ENCODE results near the gene PCDHA1.

The PCDHA1 gene

DNA sequence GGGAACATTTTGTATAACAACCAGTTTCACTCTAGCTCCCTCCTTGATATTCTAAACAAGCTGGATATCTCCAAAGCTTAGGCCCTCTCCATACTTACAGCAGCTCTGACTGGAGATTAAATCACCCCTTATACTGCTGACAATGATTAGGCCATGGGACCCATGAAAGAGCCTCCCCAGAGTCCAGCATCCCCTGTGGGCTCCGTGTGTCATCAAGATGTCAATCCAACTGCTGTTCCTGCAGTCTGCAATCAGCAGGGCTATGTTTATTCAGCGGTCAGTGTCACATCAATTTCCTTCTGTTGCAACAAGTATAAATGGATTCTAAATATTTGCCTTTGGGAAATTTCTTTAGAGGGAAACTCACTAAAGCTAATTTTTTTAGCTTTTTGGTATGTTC is 206.9 kb downstream of the PCDHA1 start:
- H3K4me3 ChIP-seq (ENCODE audit: low read depth, low read length), result no peak overlapping the region
- DNase-seq (ENCODE audit: low read depth), result no peak
- TF ChIP-seq, protein P1, sequence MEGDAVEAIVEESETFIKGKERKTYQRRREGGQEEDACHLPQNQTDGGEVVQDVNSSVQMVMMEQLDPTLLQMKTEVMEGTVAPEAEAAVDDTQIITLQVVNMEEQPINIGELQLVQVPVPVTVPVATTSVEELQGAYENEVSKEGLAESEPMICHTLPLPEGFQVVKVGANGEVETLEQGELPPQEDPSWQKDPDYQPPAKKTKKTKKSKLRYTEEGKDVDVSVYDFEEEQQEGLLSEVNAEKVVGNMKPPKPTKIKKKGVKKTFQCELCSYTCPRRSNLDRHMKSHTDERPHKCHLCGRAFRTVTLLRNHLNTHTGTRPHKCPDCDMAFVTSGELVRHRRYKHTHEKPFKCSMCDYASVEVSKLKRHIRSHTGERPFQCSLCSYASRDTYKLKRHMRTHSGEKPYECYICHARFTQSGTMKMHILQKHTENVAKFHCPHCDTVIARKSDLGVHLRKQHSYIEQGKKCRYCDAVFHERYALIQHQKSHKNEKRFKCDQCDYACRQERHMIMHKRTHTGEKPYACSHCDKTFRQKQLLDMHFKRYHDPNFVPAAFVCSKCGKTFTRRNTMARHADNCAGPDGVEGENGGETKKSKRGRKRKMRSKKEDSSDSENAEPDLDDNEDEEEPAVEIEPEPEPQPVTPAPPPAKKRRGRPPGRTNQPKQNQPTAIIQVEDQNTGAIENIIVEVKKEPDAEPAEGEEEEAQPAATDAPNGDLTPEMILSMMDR (conservative IDR thresholded peaks at IDR 0.05; ENCODE audit: low read depth, low read length), result no peak

DNA sequence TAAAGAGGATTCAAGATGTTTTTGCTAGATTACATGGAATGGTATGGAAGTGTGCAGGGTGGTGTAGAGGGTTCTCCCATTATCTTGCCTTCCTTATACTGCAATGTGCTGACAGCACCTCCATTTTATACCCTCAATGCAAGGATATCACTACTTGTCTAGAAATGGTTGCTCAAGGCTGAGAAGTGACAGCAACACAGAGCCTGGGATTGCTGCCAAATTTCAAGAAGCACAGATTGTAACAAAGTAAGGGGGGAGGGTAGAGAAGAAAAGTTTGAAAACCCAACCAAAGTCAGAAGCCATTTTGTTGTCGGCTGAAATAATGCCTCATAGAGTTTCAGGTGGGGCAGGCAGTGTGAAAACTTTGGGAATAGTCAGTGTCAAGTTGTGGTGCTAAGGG is 210.1 kb downstream of the PCDHA1 start:
- DNase-seq (ENCODE audit: low read depth), result no peak

DNA sequence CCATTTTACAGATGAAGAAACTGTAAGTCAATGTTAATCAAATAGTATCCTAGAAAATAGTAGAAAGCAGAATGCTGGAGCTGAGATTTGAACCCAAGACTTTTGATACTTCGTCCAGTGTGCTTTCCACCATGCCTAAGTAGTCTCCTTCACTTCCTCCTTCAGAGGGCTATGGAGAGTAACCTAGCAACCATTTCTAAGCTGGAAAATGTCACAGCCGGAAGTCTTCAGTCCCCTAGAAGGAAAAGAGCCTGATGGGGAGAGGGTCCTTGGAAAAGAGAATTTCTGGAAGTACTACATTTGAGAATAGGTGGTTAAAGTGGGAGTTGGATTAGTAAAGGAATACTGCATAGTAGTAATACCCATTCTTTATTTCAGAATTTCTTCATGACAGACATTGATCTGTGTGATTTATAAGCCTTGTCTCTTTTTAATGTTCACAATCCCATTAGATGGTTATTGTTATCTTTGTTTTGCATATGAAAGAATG is 213.0 kb downstream of the PCDHA1 start:
- TF ChIP-seq, protein P1 (conservative IDR thresholded peaks at IDR 0.05; ENCODE audit: low read depth, low read length), result no peak
- no peak for DNase-seq (ENCODE audit: low read depth)
- H3K4me3 ChIP-seq (ENCODE audit: low read depth, low read length), result no peak overlapping the region

More for the DNA sequence above, 210.1 kb downstream of the PCDHA1 start:
- TF ChIP-seq, protein P1 (conservative IDR thresholded peaks at IDR 0.05; ENCODE audit: low read depth, low read length), result no peak
- no peak overlapping the region for H3K4me3 ChIP-seq (ENCODE audit: low read depth, low read length)

DNA sequence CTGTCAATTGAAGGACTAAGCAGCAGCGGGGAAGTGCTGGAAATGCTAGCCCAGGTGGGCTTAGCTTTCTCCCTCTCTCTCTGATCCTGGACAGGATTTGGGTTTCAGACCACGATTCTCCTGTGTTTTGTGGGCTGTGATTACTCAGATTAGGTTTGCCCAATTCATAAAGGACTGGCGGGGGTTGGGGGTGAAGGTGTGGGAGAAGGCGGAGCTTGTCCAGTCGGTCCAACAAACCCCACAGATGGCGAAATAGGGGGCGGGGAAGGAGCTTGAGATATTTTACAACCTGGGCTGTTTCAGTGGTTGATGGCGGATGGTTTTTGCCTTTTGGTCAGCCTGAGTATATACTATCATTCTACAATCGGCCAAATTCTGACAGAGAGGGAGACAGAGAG is 215.5 kb downstream of the PCDHA1 start:
- DNase-seq (ENCODE audit: low read depth), result no peak
- no peak overlapping the region for H3K4me3 ChIP-seq (ENCODE audit: low read depth, low read length)
- TF ChIP-seq, protein P1 (conservative IDR thresholded peaks at IDR 0.05; ENCODE audit: low read depth, low read length), result no peak

DNA sequence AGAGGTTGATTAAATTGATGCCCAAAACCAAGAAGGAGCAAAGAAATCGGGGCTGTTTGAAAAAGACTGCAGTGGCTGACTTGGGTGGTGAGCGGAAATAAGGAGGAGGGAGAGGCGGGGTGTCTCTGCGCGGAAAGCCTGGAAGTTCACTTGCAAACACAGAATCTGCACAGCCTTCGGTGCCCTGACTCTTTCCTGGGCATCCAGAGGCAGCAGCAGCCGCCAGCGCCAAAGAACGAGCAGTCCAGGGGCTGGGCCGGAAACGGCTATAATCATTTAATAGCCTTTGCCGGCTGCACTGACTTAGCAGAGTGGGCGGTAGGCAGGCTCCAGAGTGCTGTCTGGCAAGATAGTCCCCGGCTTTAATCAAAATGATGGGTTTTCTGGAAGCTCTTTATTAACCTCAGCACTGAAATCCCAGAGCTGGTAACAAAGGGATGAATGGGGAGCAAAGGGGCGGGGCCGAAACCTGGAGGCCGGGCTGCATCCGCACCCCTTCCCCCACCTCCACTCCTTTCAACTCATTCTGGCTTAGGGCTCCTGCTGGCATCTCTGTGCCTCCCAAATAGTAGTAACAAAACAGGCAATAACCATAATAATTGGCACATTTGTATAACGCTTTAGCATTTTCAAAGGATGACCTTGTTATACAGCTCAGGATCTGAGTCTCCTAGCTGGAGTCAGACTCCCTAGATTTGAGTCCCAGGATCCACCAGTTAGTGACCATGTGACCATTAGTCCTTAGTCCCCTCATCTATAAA is 216.1 kb downstream of the PCDHA1 start:
- TF ChIP-seq, protein P1 (conservative IDR thresholded peaks at IDR 0.05; ENCODE audit: low read depth, low read length), result no peak
- DNase-seq (ENCODE audit: low read depth), result no peak
- H3K4me3 ChIP-seq (ENCODE audit: low read depth, low read length), result no peak overlapping the region

DNA sequence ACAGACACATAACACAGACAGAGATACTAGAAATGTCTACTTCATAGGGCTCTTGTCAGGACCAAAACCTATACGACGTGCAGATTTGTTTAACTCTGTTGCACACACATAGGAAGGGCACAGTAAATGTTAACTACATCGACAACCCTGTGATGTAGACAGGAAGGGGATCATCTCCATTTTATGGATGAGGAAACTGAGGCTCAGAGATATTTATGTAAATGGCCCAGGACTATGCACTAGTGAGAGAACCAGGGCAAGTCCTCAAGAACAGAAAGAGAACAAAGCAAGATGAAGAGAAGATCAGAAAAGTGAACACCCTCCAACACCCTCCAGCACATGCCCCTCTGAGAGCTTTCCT is 216.6 kb downstream of the PCDHA1 start:
- no peak overlapping the region for H3K4me3 ChIP-seq (ENCODE audit: low read depth, low read length)
- TF ChIP-seq, protein P1 (conservative IDR thresholded peaks at IDR 0.05; ENCODE audit: low read depth, low read length), result no peak
- DNase-seq (ENCODE audit: low read depth), result no peak

DNA sequence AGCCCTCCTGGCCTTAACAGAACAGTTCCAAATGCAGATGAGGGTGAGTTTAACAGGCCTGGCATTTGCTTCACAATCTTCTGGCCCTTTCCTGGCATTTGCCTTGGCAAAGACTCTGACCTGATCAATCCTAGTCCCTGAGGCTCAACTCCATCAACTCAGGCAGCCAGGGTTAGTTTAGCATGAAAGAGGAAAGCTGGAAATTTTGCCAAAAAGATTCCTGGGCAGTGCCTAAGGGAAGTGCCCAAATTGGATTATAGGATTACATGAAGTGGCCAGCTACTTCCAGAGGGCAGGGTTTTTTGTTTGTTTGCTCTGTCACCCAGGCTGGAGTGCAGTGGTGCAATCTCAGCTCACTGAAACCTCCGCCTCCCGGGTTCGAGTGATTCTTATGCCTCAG is 217.1 kb downstream of the PCDHA1 start:
- TF ChIP-seq, protein P1 (conservative IDR thresholded peaks at IDR 0.05; ENCODE audit: low read depth, low read length), result no peak
- no peak overlapping the region for H3K4me3 ChIP-seq (ENCODE audit: low read depth, low read length)
- no peak for DNase-seq (ENCODE audit: low read depth)

All from choroid plexus epithelial cell (primary cell).